Measurements from ENCODE around the gene ARHGEF16.

DNA sequence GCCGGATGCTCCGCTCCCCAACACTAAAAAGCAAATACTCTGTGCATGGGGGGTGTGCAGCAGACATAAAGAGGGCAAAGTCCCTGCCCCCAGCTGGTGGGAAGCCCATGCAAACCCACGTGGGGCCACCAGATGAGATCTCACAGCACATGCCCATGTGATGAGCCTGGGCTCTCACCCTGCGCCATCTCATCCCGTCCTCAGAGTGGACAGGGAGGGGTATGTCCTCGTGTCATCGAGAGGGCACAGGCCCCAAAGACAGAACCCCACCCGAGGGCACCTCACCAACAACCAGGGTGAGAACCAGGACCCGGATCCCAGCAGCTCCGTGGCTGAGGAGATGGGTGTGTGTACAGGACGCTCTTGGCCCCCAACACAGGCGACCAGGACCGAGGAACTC lies 25.1 kb upstream of the ARHGEF16 start:
- TF ChIP-seq, protein P1, sequence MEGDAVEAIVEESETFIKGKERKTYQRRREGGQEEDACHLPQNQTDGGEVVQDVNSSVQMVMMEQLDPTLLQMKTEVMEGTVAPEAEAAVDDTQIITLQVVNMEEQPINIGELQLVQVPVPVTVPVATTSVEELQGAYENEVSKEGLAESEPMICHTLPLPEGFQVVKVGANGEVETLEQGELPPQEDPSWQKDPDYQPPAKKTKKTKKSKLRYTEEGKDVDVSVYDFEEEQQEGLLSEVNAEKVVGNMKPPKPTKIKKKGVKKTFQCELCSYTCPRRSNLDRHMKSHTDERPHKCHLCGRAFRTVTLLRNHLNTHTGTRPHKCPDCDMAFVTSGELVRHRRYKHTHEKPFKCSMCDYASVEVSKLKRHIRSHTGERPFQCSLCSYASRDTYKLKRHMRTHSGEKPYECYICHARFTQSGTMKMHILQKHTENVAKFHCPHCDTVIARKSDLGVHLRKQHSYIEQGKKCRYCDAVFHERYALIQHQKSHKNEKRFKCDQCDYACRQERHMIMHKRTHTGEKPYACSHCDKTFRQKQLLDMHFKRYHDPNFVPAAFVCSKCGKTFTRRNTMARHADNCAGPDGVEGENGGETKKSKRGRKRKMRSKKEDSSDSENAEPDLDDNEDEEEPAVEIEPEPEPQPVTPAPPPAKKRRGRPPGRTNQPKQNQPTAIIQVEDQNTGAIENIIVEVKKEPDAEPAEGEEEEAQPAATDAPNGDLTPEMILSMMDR (conservative IDR thresholded peaks at IDR 0.05; ENCODE audit: low read depth, low read length), result no peak
- TF ChIP-seq EZH2 (IDR thresholded peaks at IDR 0.05; ENCODE audit: borderline replicate concordance, low read depth, low read length, poor library complexity, severe bottlenecking), result no peak
